ENCODE measurements around the gene CFAP100.

- TF ChIP-seq YY1 (IDR thresholded peaks at IDR 0.05; ENCODE audit: insufficient read depth, insufficient read length) (no peak), ZNF274 (IDR thresholded peaks at IDR 0.05; ENCODE audit: low read depth, low read length) (no peak), SUZ12 (IDR thresholded peaks at IDR 0.05; ENCODE audit: extremely low read depth, insufficient read depth, insufficient read length) (no peak)
These were observed 22.2 kb downstream of the CFAP100 start for GRCh38 chr3:126416943-126417342.
